OCI-LY1 (cell line): ENCODE measurements around the gene CLDN19.
"Not testable (repeated sequence)": the region's sequence is repeated elsewhere in the genome, so short reads cannot be mapped to it uniquely, and the experiment has no call there.

Source experiments
- H2AFZ ChIP-seq: fragments of 200-600 bp; sonication (generic), shearing (Covaris generic); 2 replicates; pipeline ENCODE4 v1.6.0; 2014; ENCODE audit warnings: antibody characterized with exemption, mild to moderate bottlenecking, low read length
- H3F3A ChIP-seq: fragments of 200-600 bp; sonication (generic), shearing (Covaris generic); 2 replicates; pipeline ENCODE4 v1.6.0; 2014; ENCODE audit warnings: mild to moderate bottlenecking, antibody characterized with exemption, low read length, moderate library complexity; ENCODE audit not compliant: insufficient read depth
- H3K27ac ChIP-seq: fragments of 200-600 bp; sonication (generic); 2 replicates; pipeline ENCODE4 v1.5.1; 2014; ENCODE audit warnings: low read length, mixed run types, mild to moderate bottlenecking, low read depth; ENCODE audit not compliant: poor library complexity, severe bottlenecking
- H3K27me3 ChIP-seq: fragments of 200-600 bp; sonication (generic); 2 replicates; pipeline ENCODE4 v1.6.0; 2014; ENCODE audit warnings: antibody characterized with exemption, mild to moderate bottlenecking, low read length, moderate library complexity; ENCODE audit not compliant: insufficient read depth
- H3K36me3 ChIP-seq: fragments of 200-600 bp; sonication (generic); 2 replicates; pipeline ENCODE4 v1.6.1; 2014; ENCODE audit warnings: mild to moderate bottlenecking, antibody characterized with exemption, low read length, moderate library complexity, mixed read lengths; ENCODE audit not compliant: insufficient read depth
- H3K4me1 ChIP-seq: fragments of 200-600 bp; sonication (generic); 2 replicates; pipeline ENCODE4 v1.5.1; 2014; ENCODE audit warnings: mild to moderate bottlenecking, low read length, moderate library complexity; ENCODE audit not compliant: insufficient read depth, severe bottlenecking
- H3K4me2 ChIP-seq: fragments of 200-600 bp; sonication (generic), shearing (Covaris generic); 2 replicates; pipeline ENCODE4 v1.6.1; 2014; ENCODE audit warnings: low read length
- H3K4me3 ChIP-seq: fragments of 200-600 bp; sonication (generic); 2 replicates; pipeline ENCODE4 v1.5.1; 2014; ENCODE audit warnings: low read length, low read depth, mild to moderate bottlenecking, mixed read lengths; ENCODE audit not compliant: poor library complexity, severe bottlenecking
- H3K79me2 ChIP-seq: fragments of 200-600 bp; shearing (Covaris generic); 2 replicates; pipeline ENCODE4 v1.6.1; 2016; ENCODE audit warnings: mixed run types, low read length, mixed read lengths; ENCODE audit not compliant: insufficient read depth
- H3K9ac ChIP-seq: fragments of 200-600 bp; sonication (generic), shearing (Covaris generic); 2 replicates; pipeline ENCODE4 v1.6.1; 2014; ENCODE audit warnings: mild to moderate bottlenecking, low read length, mixed read lengths
- H3K9me2 ChIP-seq: fragments of 200-600 bp; sonication (generic), shearing (Covaris generic); 2 replicates; pipeline ENCODE4 v1.6.1; 2014; ENCODE audit warnings: low read depth, mild to moderate bottlenecking, low read length, mixed read lengths
- H3K9me3 ChIP-seq: fragments of 200-600 bp; shearing (Covaris generic); 2 replicates; pipeline ENCODE4 v1.6.1; 2014; ENCODE audit warnings: low read length, mixed read lengths
- H4K20me1 ChIP-seq: fragments of 200-600 bp; sonication (generic), shearing (Covaris generic); 2 replicates; pipeline ENCODE4 v1.6.0; 2016; ENCODE audit warnings: mild to moderate bottlenecking, low read length; ENCODE audit not compliant: insufficient read depth
- CTCF ChIP-seq: fragments of 200-600 bp; sonication (generic), shearing (Covaris generic); IDR thresholded peaks from 2 replicates; pipeline ENCODE4 v1.5.1; 2017; ENCODE audit warnings: mild to moderate bottlenecking, antibody characterized with exemption, low read length, moderate library complexity, mixed read lengths
- EZH2 ChIP-seq: fragments of 200-600 bp; sonication (generic), shearing (Covaris generic); IDR thresholded peaks from 2 replicates; pipeline ENCODE4 v1.8.0; 2017; ENCODE audit warnings: borderline replicate concordance, mixed run types, mild to moderate bottlenecking, antibody characterized with exemption, low read length, moderate library complexity, mixed read lengths

CLDN19 gene

GRCh38 chr1:42730988-42731387, 9.0 kb downstream of the CLDN19 start:
- Histone ChIP-seq H3F3A (no peaks in the 10 kb centered on the region), H3K4me2 (no peak overlapping the region), H3K36me3 (no peaks in the 10 kb centered on the region), H3K9me3 (no peaks in the 10 kb centered on the region), H3K27me3 (peaks cover 3% of the 10 kb centered on the region; the same call in 1 of the 2 replicates), H2AFZ (no peak overlapping the region), H3K9me2 (no peaks in the 10 kb centered on the region), H3K4me1 (no peaks in the 10 kb centered on the region), H3K4me3 (no peak overlapping the region), H3K9ac (no peak overlapping the region), H4K20me1 (no peaks in the 10 kb centered on the region), H3K27ac (no peak overlapping the region), H3K79me2 (no peaks in the 10 kb centered on the region)
- peak; percentile 20; the same call in 1 of the 2 replicates for TF ChIP-seq CTCF
- no peak for TF ChIP-seq EZH2

- Histone ChIP-seq H3K27ac (no peak overlapping the region), H3K79me2 (no peaks in the 10 kb centered on the region), H3K36me3 (no peaks in the 10 kb centered on the region), H3F3A (no peaks in the 10 kb centered on the region), H4K20me1 (no peaks in the 10 kb centered on the region), H3K9me3 (no peaks in the 10 kb centered on the region), H3K4me3 (no peak overlapping the region), H3K9me2 (no peaks in the 10 kb centered on the region), H3K27me3 (peaks cover 3% of the 10 kb centered on the region; the same call in 1 of the 2 replicates), H3K9ac (no peak overlapping the region), H2AFZ (no peak overlapping the region), H3K4me1 (no peaks in the 10 kb centered on the region), H3K4me2 (no peak overlapping the region)
- TF ChIP-seq CTCF (no peak), EZH2 (no peak)
Observed at GRCh38 chr1:42730002-42730401, 10.0 kb downstream of the CLDN19 start.

- not testable (repeated sequence) for H3K9me3 ChIP-seq, H3F3A ChIP-seq, H3K79me2 ChIP-seq, H3K9ac ChIP-seq, H3K4me1 ChIP-seq, H2AFZ ChIP-seq, H3K27me3 ChIP-seq, H3K9me2 ChIP-seq, H3K36me3 ChIP-seq, H3K27ac ChIP-seq, H4K20me1 ChIP-seq, H3K4me3 ChIP-seq, H3K4me2 ChIP-seq
Observed at GRCh38 chr1:42725820-42726219, 14.2 kb downstream of the CLDN19 start.

- Histone ChIP-seq H3K9me3 (no peaks in the 10 kb centered on the region), H3F3A (no peaks in the 10 kb centered on the region), H3K79me2 (no peaks in the 10 kb centered on the region), H4K20me1 (no peaks in the 10 kb centered on the region), H3K4me1 (no peaks in the 10 kb centered on the region), H2AFZ (no peak overlapping the region), H3K4me2 (no peak overlapping the region), H3K27me3 (no peaks in the 10 kb centered on the region), H3K9ac (no peak overlapping the region), H3K27ac (no peak overlapping the region), H3K4me3 (no peak overlapping the region), H3K9me2 (no peaks in the 10 kb centered on the region), H3K36me3 (no peaks in the 10 kb centered on the region)
- no peak for TF ChIP-seq CTCF
- TF ChIP-seq EZH2 = no peak
Observed at GRCh38 chr1:42723511-42723910, 16.5 kb downstream of the CLDN19 start.

- H3K9me3 ChIP-seq, H2AFZ ChIP-seq, H3K27ac ChIP-seq, H3K79me2 ChIP-seq, H3K27me3 ChIP-seq, H3K9ac ChIP-seq, H3F3A ChIP-seq, H3K36me3 ChIP-seq, H4K20me1 ChIP-seq, H3K4me1 ChIP-seq, H3K9me2 ChIP-seq, H3K4me3 ChIP-seq, H3K4me2 ChIP-seq: not testable (repeated sequence)
Observed at GRCh38 chr1:42722403-42722802, 17.6 kb downstream of the CLDN19 start.
